Fibroblast of lung (primary cell): ENCODE results near the gene CDC42EP3.

Experiments used
- CTCF ChIP-seq, 2 donors: IDR thresholded peaks in 1 of 2; conservative IDR thresholded peaks in 1 of 2; 1 replicate in 1 of 2; 2 replicates in 1 of 2; pipeline ENCODE4 v1.5.1; 2011 to 2012; ENCODE audit warnings: low read length in 2 of 2, control low read depth in 1 of 2, inconsistent platforms in 1 of 2, low read depth in 1 of 2, mild to moderate bottlenecking in 1 of 2
- EZH2 ChIP-seq: IDR thresholded peaks from 2 replicates; pipeline ENCODE4 v1.5.1; 2012; ENCODE audit warnings: low read length, control low read depth, mild to moderate bottlenecking; ENCODE audit errors: missing control alignments

GRCh38 chr2:37622450-37623100 is 48.9 kb downstream of the CDC42EP3 start:
- TF ChIP-seq CTCF (conservative IDR thresholded peaks at IDR 0.05 in 1 of 2, IDR thresholded peaks at IDR 0.05 in 1 of 2; ENCODE audit: low read depth in 1 of 2, low read length in 2 of 2) (no peak), EZH2 (no peak)
